Measurements from ENCODE around the gene PRRG2.

PRRG2 gene

GRCh38 chr19:49639401-49640112 is 58.4 kb downstream of the PRRG2 start:
- Histone ChIP-seq H4K20me1 (ENCODE audit: insufficient read depth, low read length, poor library complexity, severe bottlenecking) (peaks cover 21% of the 10 kb centered on the region), H3K9ac (ENCODE audit: low read depth, low read length, poor library complexity, severe bottlenecking) (peak overlapping the region; percentile 68), H3K36me3 (ENCODE audit: insufficient read depth, low read length) (no peaks in the 10 kb centered on the region), H3K79me2 (ENCODE audit: insufficient read depth, low read length) (peaks cover 24% of the 10 kb centered on the region), H3K27me3 (ENCODE audit: insufficient read depth, low read length, poor library complexity, severe bottlenecking) (no peaks in the 10 kb centered on the region), H3F3A (ENCODE audit: low read depth) (0 out of 2 replicates have a peak, but pooled peaks cover 3% of the 10 kb centered on the region), H2AFZ (ENCODE audit: low read length) (peak overlapping the region; percentile 59; the same call in 1 of the 2 replicates), H3K4me3 (ENCODE audit: low read length, poor library complexity, severe bottlenecking) (peak overlapping the region; percentile 70), H3K4me1 (ENCODE audit: insufficient read depth, low read length, poor library complexity, severe bottlenecking) (peaks cover 32% of the 10 kb centered on the region), H3K4me2 (ENCODE audit: low read depth, low read length, poor library complexity, severe bottlenecking) (peak overlapping the region; percentile 81), H3K9me3 (ENCODE audit: insufficient read depth, low read depth, low read length) (no peaks in the 10 kb centered on the region), H3K9me2 (replicated peaks; ENCODE audit: low read depth, low read length) (no peaks in the 10 kb centered on the region)
- no peak for TF ChIP-seq EZH2phosphoT487 (IDR thresholded peaks at IDR 0.05; ENCODE audit: borderline replicate concordance)
- TF ChIP-seq CTCF (conservative IDR thresholded peaks at IDR 0.05; ENCODE audit: low read length): no peak

- H3K4me2 ChIP-seq (ENCODE audit: low read depth, low read length, poor library complexity, severe bottlenecking): peak within 1 kb of the TSS; percentile 84
- 0 out of 2 replicates have a peak, but pooled peaks cover 3% of the 10 kb centered on the region for H3F3A ChIP-seq (ENCODE audit: low read depth)
- H4K20me1 ChIP-seq (ENCODE audit: insufficient read depth, low read length, poor library complexity, severe bottlenecking): peaks cover 21% of the 10 kb centered on the region
- H3K9me2 ChIP-seq (replicated peaks; ENCODE audit: low read depth, low read length): no peaks in the 10 kb centered on the region
- H3K36me3 ChIP-seq (ENCODE audit: insufficient read depth, low read length): no peaks in the 10 kb centered on the region
- no peak for TF ChIP-seq EZH2phosphoT487 (IDR thresholded peaks at IDR 0.05; ENCODE audit: borderline replicate concordance)
- no peak for TF ChIP-seq CTCF (conservative IDR thresholded peaks at IDR 0.05; ENCODE audit: low read length)
- H2AFZ ChIP-seq (ENCODE audit: low read length): peak within 1 kb of the TSS; percentile 59; the same call in 1 of the 2 replicates
- no peaks in the 10 kb centered on the region for H3K9me3 ChIP-seq (ENCODE audit: insufficient read depth, low read depth, low read length)
- peak within 1 kb of the TSS; percentile 90 for H3K9ac ChIP-seq (ENCODE audit: low read depth, low read length, poor library complexity, severe bottlenecking)
- H3K27me3 ChIP-seq (ENCODE audit: insufficient read depth, low read length, poor library complexity, severe bottlenecking): no peaks in the 10 kb centered on the region
- peak within 1 kb of the TSS; percentile 79 for H3K4me3 ChIP-seq (ENCODE audit: low read length, poor library complexity, severe bottlenecking)
- peaks cover 32% of the 10 kb centered on the region for H3K79me2 ChIP-seq (ENCODE audit: insufficient read depth, low read length)
- peaks cover 32% of the 10 kb centered on the region for H3K4me1 ChIP-seq (ENCODE audit: insufficient read depth, low read length, poor library complexity, severe bottlenecking)
Measured at GRCh38 chr19:49640113-49640898, 59.2 kb downstream of the PRRG2 start, which contains the start of gene RRAS. Gene RRAS (minus strand): TSS chr19:49640143. CDS start chr19:49640098, 45 bp downstream.
